HCT116 (cell line): ENCODE data around the gene PSMD3. TPM values are rescaled to one million over a fixed set of nuclear protein-coding genes. Genes with fewer than 3 reads are reported as not detected.

Experiments
- ATAC-seq: fragments of 200-7000 bp; cut with Tn5 transposase; 2 replicates; pipeline ENCODE4 v1.9.1; 2020; ENCODE audit warnings: mild to moderate bottlenecking, moderate library complexity
- BruUV-seq: library from RNA; stranded (reverse); fragments of 400-500 nt; replicated peaks from 2 replicates; lab custom pipeline; 2021; lab: Mats Ljungman, UMichigan
- CTCF ChIA-PET: fragments of 300-600 bp; sonication (Branson Sonifier 250); formaldehyde crosslinking; loops from one replicate; lab custom pipeline; 2021; ENCODE audit warnings: antibody characterized with exemption; lab: Charles Lee
- POLR2A ChIA-PET: fragments of 300-600, 350-600 bp; sonication (Branson Sonifier 250); formaldehyde crosslinking; loops from one replicate; lab custom pipeline; 2021; ENCODE audit warnings: antibody characterized with exemption; lab: Charles Lee
- RAD21 ChIA-PET, 2 experiments: fragments of 300-600 bp; sonication (Branson Sonifier 250); formaldehyde crosslinking; loops; one replicate each; lab custom pipeline; 2023; ENCODE audit warnings: low total read pairs in 2 of 2; ENCODE audit not compliant: uncharacterized antibody in 2 of 2, unreplicated experiment in 2 of 2, low non-redundant PET in 1 of 2; lab: Charles Lee
- DNase-seq: peaks from one replicate; pipeline ENCODE4 v3.0.0-alpha.2; 2010; ENCODE audit warnings: low read depth, low spot score
- H2AFZ ChIP-seq: fragments of 200-600 bp; shearing (Covaris generic), sonication (generic); 2 replicates; pipeline ENCODE4 v1.6.1; 2017; ENCODE audit warnings: low read depth, mixed run types, mixed read lengths, antibody characterized with exemption, low read length; ENCODE audit not compliant: poor library complexity, severe bottlenecking
- H3K27ac ChIP-seq: 2 replicates; pipeline ENCODE4 v1.5.1; 2012; ENCODE audit warnings: low read depth, low read length
- H3K27me3 ChIP-seq: fragments of 200-600 bp; sonication (generic); 2 replicates; pipeline ENCODE4 v1.6.1; 2016; ENCODE audit warnings: mixed run types, low read length, mixed read lengths; ENCODE audit not compliant: insufficient read depth
- H3K36me3 ChIP-seq, 2 experiments: fragments of 200-500 bp in 1 of 2; fragments of 200-600 bp in 1 of 2; sonication (Bioruptor generic) in 1 of 2; sonication (generic) in 1 of 2; 2 replicates each; pipeline versions ENCODE4 v1.5.1 to v1.6.1; 2014 to 2016; ENCODE audit warnings: low read length in 2 of 2, inconsistent platforms in 1 of 2, mixed read lengths in 1 of 2, mixed run types in 1 of 2; ENCODE audit not compliant: insufficient read depth in 2 of 2, control insufficient read depth in 1 of 2
- H3K4me1 ChIP-seq, 2 experiments: fragments of 200-600 bp in 1 of 2; sonication (generic) in 1 of 2; 2 replicates each; pipeline versions ENCODE4 v1.5.1 to v1.6.1; 2012 to 2017; ENCODE audit warnings: low read length in 2 of 2, inconsistent platforms in 1 of 2, mild to moderate bottlenecking in 1 of 2, mixed read lengths in 1 of 2, mixed run types in 1 of 2, moderate library complexity in 1 of 2; ENCODE audit not compliant: insufficient read depth in 2 of 2, control insufficient read depth in 1 of 2
- H3K4me2 ChIP-seq: fragments of 200-600 bp; sonication (generic); 2 replicates; pipeline ENCODE4 v1.6.1; 2017; ENCODE audit warnings: mixed run types, low read length, mixed read lengths
- H3K4me3 ChIP-seq, 2 experiments: fragments of 200-600 bp in 1 of 2; sonication (generic) in 1 of 2; replicated peaks in 1 of 2; 2 replicates each; pipeline ENCODE4 v1.5.1; 2011 to 2016; ENCODE audit warnings: low read length in 2 of 2, control low read depth in 1 of 2, low read depth in 1 of 2, mild to moderate bottlenecking in 1 of 2, mixed read lengths in 1 of 2, mixed run types in 1 of 2
- H3K79me2 ChIP-seq: fragments of 200-600 bp; sonication (generic); 2 replicates; pipeline ENCODE4 v1.6.1; 2017; ENCODE audit warnings: mild to moderate bottlenecking, mixed run types, low read length, moderate library complexity, mixed read lengths; ENCODE audit not compliant: insufficient read depth
- H3K9ac ChIP-seq: fragments of 200-600 bp; sonication (generic); 2 replicates; pipeline ENCODE4 v1.6.1; 2016; ENCODE audit warnings: low read length, mixed read lengths
- H3K9me2 ChIP-seq: fragments of 200-600 bp; sonication (generic), shearing (Covaris generic); 2 replicates; pipeline ENCODE4 v1.6.1; 2017; ENCODE audit warnings: mixed run types, mild to moderate bottlenecking, moderate library complexity; ENCODE audit not compliant: insufficient read depth
- H3K9me3 ChIP-seq, 2 experiments: fragments of 200-500 bp in 1 of 2; fragments of 200-600 bp in 1 of 2; sonication (Bioruptor generic) in 1 of 2; sonication (generic) in 1 of 2; 2 replicates each; pipeline ENCODE4 v1.6.1; 2014 to 2017; ENCODE audit warnings: low read length in 2 of 2, mixed read lengths in 2 of 2, inconsistent platforms in 1 of 2, low read depth in 1 of 2, mild to moderate bottlenecking in 1 of 2, mixed run types in 1 of 2, moderate library complexity in 1 of 2; ENCODE audit not compliant: control insufficient read depth in 1 of 2, insufficient read depth in 1 of 2
- H4K20me1 ChIP-seq: fragments of 200-600 bp; sonication (generic), shearing (Covaris generic); 2 replicates; pipeline ENCODE4 v1.6.1; 2017; ENCODE audit warnings: mixed run types, mild to moderate bottlenecking, moderate library complexity; ENCODE audit not compliant: insufficient read depth
- EGR1 ChIP-seq: IDR thresholded peaks from 2 replicates; pipeline ENCODE4 v1.6.1; 2012; ENCODE audit warnings: low read depth
- EZH2 ChIP-seq: fragments of 200-600 bp; sonication (generic); IDR thresholded peaks from 2 replicates; pipeline ENCODE4 v1.6.1; 2017; ENCODE audit warnings: antibody characterized with exemption, mixed run types
- EZH2phosphoT487 ChIP-seq: fragments of 200-600 bp; IDR thresholded peaks from 2 replicates; pipeline ENCODE4 v1.6.1; 2018; ENCODE audit warnings: antibody characterized with exemption, borderline replicate concordance
- FOSL1 ChIP-seq: IDR thresholded peaks from 2 replicates; pipeline ENCODE4 v1.6.1; 2012; ENCODE audit warnings: low read depth
- JUND ChIP-seq: IDR thresholded peaks from 2 replicates; pipeline ENCODE4 v1.6.1; 2012
- RAD21 ChIP-seq: IDR thresholded peaks from 2 replicates; pipeline ENCODE4 v1.6.1; 2012; ENCODE audit warnings: low read depth, mild to moderate bottlenecking
- REST ChIP-seq: IDR thresholded peaks from 2 replicates; pipeline ENCODE4 v1.6.1; 2012; ENCODE audit warnings: low read depth
- SRF ChIP-seq: IDR thresholded peaks from 2 replicates; pipeline ENCODE4 v1.6.1; 2012; ENCODE audit warnings: low read depth
- intact Hi-C: fragments of 100-400 bp; cut with micrococcal nuclease; formaldehyde crosslinking; loops from 2 replicates; pipeline ENCODE4 v1.10.0; 2022
- total RNA-seq: library from RNA; stranded (reverse); gene quantifications from one replicate; pipeline ENCODE4 v1.2.1, GENCODE V29; 2021; ENCODE audit not compliant: unreplicated experiment

The PSMD3 gene
- total RNA-seq, 1 experiment from 2014 or later, result 152 TPM

- TF ChIP-seq REST, result no peak
- TF ChIP-seq EGR1, result no peak
- no peak for TF ChIP-seq JUND
- no peak for TF ChIP-seq SRF
- TF ChIP-seq EZH2, result no peak
Observed at GRCh38 chr17:39969375-39969774, 11.2 kb upstream of the PSMD3 start (continued).

- TF ChIP-seq EZH2phosphoT487, result no peak
- TF ChIP-seq RAD21, result no peak
- TF ChIP-seq JUND, result no peak
- no peak for TF ChIP-seq FOSL1
- H2AFZ ChIP-seq, result no peak overlapping the region
- H3K4me3 ChIP-seq, result no peak overlapping the region
- no peaks in the 10 kb centered on the region for H3K9me3 ChIP-seq
- no peak overlapping the region for H3K4me2 ChIP-seq
- no peaks in the 10 kb centered on the region for H3K9me2 ChIP-seq
- no TSS peak for BruUV-seq
- H3K36me3 ChIP-seq, result no peaks in the 10 kb centered on the region
- H4K20me1 ChIP-seq, result no peaks in the 10 kb centered on the region
- no peak overlapping the region for H3K27ac ChIP-seq
- no peaks in the 10 kb centered on the region for H3K79me2 ChIP-seq
- H3K4me1 ChIP-seq, result no peaks in the 10 kb centered on the region
- H3K27me3 ChIP-seq, result peaks cover 14% of the 10 kb centered on the region; the same call in 1 of the 2 replicates
- ChIA-PET RAD21 (no interaction called here), POLR2A (no interaction called here), CTCF (no interaction called here)
- intact Hi-C loops, result no loop called here
- no peak for ATAC-seq
- no peak for DNase-seq
- H3K9ac ChIP-seq, result no peak overlapping the region
Observed at GRCh38 chr17:39970157-39970692, 10.4 kb upstream of the PSMD3 start.
